ENCODE data around the gene LGR4. TPM values are rescaled to one million over a fixed set of nuclear protein-coding genes. Genes with fewer than 3 reads are reported as not detected.

Gene LGR4
- total and polyA plus RNA-seq, 9 of the 15 experiments (the other 6 are each of a cell fraction or from before 2014, with no cell fraction given) = 0.94 to 10.1 (median 5.8) TPM

DNA sequence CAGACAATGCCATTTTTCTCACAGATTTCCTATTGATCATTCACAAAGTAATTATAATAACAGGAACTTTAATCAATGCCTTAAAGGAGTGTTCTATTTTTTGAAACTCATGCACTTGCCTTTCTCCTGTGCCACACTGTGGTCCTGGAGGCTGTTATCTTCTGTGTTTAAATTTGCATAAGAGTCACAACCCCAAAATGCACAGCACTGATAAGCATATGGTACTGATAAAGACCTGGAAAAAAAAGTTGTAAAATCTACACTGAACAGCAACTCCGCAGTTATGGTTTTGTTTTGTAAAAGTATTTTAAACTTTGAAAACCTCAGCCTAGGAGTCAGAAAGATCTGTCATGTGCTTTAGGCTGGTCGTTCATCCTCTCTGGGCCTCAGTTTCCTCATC, 100.4 kb downstream of the LGR4 start (continued):
- TF ChIP-seq, protein P1, sequence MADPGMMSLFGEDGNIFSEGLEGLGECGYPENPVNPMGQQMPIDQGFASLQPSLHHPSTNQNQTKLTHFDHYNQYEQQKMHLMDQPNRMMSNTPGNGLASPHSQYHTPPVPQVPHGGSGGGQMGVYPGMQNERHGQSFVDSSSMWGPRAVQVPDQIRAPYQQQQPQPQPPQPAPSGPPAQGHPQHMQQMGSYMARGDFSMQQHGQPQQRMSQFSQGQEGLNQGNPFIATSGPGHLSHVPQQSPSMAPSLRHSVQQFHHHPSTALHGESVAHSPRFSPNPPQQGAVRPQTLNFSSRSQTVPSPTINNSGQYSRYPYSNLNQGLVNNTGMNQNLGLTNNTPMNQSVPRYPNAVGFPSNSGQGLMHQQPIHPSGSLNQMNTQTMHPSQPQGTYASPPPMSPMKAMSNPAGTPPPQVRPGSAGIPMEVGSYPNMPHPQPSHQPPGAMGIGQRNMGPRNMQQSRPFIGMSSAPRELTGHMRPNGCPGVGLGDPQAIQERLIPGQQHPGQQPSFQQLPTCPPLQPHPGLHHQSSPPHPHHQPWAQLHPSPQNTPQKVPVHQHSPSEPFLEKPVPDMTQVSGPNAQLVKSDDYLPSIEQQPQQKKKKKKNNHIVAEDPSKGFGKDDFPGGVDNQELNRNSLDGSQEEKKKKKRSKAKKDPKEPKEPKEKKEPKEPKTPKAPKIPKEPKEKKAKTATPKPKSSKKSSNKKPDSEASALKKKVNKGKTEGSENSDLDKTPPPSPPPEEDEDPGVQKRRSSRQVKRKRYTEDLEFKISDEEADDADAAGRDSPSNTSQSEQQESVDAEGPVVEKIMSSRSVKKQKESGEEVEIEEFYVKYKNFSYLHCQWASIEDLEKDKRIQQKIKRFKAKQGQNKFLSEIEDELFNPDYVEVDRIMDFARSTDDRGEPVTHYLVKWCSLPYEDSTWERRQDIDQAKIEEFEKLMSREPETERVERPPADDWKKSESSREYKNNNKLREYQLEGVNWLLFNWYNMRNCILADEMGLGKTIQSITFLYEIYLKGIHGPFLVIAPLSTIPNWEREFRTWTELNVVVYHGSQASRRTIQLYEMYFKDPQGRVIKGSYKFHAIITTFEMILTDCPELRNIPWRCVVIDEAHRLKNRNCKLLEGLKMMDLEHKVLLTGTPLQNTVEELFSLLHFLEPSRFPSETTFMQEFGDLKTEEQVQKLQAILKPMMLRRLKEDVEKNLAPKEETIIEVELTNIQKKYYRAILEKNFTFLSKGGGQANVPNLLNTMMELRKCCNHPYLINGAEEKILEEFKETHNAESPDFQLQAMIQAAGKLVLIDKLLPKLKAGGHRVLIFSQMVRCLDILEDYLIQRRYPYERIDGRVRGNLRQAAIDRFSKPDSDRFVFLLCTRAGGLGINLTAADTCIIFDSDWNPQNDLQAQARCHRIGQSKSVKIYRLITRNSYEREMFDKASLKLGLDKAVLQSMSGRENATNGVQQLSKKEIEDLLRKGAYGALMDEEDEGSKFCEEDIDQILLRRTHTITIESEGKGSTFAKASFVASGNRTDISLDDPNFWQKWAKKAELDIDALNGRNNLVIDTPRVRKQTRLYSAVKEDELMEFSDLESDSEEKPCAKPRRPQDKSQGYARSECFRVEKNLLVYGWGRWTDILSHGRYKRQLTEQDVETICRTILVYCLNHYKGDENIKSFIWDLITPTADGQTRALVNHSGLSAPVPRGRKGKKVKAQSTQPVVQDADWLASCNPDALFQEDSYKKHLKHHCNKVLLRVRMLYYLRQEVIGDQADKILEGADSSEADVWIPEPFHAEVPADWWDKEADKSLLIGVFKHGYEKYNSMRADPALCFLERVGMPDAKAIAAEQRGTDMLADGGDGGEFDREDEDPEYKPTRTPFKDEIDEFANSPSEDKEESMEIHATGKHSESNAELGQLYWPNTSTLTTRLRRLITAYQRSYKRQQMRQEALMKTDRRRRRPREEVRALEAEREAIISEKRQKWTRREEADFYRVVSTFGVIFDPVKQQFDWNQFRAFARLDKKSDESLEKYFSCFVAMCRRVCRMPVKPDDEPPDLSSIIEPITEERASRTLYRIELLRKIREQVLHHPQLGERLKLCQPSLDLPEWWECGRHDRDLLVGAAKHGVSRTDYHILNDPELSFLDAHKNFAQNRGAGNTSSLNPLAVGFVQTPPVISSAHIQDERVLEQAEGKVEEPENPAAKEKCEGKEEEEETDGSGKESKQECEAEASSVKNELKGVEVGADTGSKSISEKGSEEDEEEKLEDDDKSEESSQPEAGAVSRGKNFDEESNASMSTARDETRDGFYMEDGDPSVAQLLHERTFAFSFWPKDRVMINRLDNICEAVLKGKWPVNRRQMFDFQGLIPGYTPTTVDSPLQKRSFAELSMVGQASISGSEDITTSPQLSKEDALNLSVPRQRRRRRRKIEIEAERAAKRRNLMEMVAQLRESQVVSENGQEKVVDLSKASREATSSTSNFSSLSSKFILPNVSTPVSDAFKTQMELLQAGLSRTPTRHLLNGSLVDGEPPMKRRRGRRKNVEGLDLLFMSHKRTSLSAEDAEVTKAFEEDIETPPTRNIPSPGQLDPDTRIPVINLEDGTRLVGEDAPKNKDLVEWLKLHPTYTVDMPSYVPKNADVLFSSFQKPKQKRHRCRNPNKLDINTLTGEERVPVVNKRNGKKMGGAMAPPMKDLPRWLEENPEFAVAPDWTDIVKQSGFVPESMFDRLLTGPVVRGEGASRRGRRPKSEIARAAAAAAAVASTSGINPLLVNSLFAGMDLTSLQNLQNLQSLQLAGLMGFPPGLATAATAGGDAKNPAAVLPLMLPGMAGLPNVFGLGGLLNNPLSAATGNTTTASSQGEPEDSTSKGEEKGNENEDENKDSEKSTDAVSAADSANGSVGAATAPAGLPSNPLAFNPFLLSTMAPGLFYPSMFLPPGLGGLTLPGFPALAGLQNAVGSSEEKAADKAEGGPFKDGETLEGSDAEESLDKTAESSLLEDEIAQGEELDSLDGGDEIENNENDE (IDR thresholded peaks at IDR 0.05; ENCODE audit: low read depth, low read length) = no peak
- TF ChIP-seq BRD4 (IDR thresholded peaks at IDR 0.05) = no peak
- no peak for TF ChIP-seq KLF1 (tag; IDR thresholded peaks at IDR 0.05)
- no peak for TF ChIP-seq SRF (CRISPR knock-in tag; IDR thresholded peaks at IDR 0.05)
- no peak for TF ChIP-seq XRCC4 (IDR thresholded peaks at IDR 0.05; ENCODE audit: extremely low read depth, insufficient read depth, insufficient read length)
- TF ChIP-seq, protein P2, sequence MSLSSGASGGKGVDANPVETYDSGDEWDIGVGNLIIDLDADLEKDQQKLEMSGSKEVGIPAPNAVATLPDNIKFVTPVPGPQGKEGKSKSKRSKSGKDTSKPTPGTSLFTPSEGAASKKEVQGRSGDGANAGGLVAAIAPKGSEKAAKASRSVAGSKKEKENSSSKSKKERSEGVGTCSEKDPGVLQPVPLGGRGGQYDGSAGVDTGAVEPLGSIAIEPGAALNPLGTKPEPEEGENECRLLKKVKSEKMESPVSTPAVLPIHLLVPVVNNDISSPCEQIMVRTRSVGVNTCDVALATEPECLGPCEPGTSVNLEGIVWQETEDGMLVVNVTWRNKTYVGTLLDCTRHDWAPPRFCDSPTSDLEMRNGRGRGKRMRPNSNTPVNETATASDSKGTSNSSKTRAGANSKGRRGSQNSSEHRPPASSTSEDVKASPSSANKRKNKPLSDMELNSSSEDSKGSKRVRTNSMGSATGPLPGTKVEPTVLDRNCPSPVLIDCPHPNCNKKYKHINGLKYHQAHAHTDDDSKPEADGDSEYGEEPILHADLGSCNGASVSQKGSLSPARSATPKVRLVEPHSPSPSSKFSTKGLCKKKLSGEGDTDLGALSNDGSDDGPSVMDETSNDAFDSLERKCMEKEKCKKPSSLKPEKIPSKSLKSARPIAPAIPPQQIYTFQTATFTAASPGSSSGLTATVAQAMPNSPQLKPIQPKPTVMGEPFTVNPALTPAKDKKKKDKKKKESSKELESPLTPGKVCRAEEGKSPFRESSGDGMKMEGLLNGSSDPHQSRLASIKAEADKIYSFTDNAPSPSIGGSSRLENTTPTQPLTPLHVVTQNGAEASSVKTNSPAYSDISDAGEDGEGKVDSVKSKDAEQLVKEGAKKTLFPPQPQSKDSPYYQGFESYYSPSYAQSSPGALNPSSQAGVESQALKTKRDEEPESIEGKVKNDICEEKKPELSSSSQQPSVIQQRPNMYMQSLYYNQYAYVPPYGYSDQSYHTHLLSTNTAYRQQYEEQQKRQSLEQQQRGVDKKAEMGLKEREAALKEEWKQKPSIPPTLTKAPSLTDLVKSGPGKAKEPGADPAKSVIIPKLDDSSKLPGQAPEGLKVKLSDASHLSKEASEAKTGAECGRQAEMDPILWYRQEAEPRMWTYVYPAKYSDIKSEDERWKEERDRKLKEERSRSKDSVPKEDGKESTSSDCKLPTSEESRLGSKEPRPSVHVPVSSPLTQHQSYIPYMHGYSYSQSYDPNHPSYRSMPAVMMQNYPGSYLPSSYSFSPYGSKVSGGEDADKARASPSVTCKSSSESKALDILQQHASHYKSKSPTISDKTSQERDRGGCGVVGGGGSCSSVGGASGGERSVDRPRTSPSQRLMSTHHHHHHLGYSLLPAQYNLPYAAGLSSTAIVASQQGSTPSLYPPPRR (CRISPR knock-in tag; IDR thresholded peaks at IDR 0.05; ENCODE audit: borderline replicate concordance) = no peak
- TF ChIP-seq, protein P3, sequence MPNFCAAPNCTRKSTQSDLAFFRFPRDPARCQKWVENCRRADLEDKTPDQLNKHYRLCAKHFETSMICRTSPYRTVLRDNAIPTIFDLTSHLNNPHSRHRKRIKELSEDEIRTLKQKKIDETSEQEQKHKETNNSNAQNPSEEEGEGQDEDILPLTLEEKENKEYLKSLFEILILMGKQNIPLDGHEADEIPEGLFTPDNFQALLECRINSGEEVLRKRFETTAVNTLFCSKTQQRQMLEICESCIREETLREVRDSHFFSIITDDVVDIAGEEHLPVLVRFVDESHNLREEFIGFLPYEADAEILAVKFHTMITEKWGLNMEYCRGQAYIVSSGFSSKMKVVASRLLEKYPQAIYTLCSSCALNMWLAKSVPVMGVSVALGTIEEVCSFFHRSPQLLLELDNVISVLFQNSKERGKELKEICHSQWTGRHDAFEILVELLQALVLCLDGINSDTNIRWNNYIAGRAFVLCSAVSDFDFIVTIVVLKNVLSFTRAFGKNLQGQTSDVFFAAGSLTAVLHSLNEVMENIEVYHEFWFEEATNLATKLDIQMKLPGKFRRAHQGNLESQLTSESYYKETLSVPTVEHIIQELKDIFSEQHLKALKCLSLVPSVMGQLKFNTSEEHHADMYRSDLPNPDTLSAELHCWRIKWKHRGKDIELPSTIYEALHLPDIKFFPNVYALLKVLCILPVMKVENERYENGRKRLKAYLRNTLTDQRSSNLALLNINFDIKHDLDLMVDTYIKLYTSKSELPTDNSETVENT (CRISPR knock-in tag; IDR thresholded peaks at IDR 0.05) = no peak
- no peak for TF ChIP-seq ZNF778 (CRISPR knock-in tag; IDR thresholded peaks at IDR 0.05)
- TF ChIP-seq GATAD2A (IDR thresholded peaks at IDR 0.05) = no peak
- TF ChIP-seq CREB1 (IDR thresholded peaks at IDR 0.05) = no peak
- no peak for TF ChIP-seq CREB1 (CRISPR knock-in tag; IDR thresholded peaks at IDR 0.05)
